GM19193 (cell line): ENCODE results near the gene EMC10.

ENCODE experiments used
- POLR2A ChIP-seq: IDR thresholded peaks from 4 replicates; pipeline ENCODE4 v1.6.1; 2011; ENCODE audit not compliant: insufficient read depth, insufficient read length; ENCODE audit errors: extremely low read depth

Gene EMC10

GRCh38 chr19:50512112-50512998 is 36.0 kb downstream of the EMC10 start:
- no peak for TF ChIP-seq POLR2A

- no peak for TF ChIP-seq POLR2A
Observed at GRCh38 chr19:50512999-50513745, 36.9 kb downstream of the EMC10 start.

DNA sequence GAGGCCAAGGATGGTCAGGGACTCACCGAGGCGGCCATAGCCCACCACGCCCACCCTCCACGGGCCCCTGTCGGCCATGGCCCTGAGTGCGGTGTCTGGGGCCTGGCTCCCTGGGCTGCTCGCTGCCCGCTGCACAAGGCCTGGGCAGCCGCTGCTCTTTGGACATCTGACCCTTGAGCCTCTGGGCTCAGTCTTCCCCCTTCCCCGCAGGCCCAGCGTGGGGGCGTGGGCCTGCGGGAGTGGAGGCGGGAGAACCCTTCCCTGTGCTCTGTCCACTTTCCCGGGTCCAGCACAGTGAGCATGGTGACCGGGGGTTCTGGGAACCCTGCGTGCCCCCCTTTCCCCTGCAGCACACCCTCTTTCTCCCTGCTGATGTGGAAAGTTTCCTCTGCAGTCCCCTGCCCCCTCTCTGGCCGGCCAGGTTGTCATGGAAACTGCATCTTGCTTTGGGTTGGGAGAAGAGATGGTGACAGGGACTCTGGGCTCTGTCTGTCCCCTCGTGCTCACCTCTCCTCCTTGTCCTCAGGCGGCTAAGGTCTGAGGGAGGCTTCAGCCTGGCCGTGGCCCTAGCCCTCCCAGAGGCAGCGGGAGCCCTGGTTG is 37.5 kb downstream of the EMC10 start, which contains the start of gene ASPDH:
Gene ASPDH (minus strand): TSS at position 168 of the 600 bp plus-strand sequence. CDS start 90 bp downstream, at position 78.
- TF ChIP-seq POLR2A: no peak

- no peak for TF ChIP-seq POLR2A
Observed at GRCh38 chr19:50514346-50515167, 38.2 kb downstream of the EMC10 start.

DNA sequence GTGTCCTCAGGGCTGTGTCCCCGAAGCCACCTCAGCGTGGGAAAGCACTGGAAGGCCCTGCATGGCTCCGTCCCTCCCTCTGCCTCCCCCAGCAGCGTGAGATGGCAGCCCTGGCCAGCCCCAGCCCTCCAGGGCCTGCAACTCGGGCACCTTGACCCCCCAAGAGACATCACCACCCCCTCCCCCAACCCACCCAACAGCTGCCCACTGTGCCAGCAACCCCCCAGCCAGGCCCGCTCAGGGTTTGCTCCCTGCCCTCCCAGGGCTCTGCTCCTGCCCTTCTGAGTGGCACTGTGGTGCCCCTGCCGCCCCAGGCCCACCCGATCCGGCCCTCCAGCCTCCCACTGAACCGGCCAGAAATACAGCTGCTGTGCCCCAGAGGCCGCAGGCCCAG is 38.9 kb downstream of the EMC10 start:
- no peak for TF ChIP-seq POLR2A

DNA sequence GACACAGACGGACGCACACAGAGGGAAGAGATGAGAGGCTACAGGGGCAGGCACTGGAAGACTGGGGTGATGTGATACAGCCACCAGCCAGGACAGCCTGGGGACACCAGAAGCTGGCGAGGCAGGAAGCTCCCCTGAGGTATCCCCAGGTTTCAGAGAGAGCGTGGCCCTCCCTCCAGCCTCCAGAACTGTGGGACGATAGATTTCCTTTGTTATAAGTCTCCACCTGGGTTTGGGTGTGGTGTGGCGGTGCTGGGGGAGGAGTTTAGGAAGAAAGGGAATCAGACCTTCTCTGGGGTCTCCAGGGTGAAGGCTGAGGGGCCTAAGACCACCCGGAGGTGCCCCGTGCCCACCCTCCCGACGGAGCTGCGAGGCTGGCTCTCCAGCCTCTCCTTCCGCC is 40.1 kb downstream of the EMC10 start:
- TF ChIP-seq POLR2A: no peak

DNA sequence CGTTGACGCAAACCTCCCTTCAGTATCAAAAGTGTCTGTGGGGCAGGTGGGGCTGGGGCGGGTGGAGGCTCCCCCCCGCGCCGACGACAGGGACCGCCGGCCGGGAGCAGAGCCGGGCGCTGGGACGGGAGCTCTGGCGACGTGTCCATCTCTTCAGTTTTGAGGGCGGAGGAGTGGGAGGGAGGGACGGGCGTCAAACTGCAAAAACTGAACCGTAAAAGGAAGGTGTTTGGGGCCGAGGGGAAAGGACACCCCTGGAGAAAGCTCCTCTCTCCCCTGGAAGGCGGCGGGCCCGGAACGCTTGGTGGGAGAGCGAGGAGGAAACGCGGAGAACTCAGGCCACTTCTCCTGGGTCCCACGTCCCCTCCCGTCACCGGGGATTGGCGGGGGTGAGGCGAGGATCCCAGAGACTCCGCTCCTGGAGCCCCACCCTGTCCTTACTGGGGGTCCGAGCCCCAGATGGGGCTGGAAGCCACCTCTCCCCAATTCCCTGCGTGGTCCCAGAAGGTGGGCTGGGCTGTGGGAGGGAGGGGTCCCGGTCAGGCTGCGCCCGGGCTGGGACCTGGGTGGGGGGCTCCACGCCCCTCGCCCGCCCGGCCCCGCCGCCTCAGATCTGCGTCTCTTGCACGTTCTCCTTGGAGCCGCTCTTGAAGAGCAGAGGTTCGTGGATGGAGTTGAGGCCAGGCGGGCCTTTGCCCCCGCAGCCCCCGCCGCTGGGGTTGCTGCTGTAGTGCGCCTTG is 40.8 kb downstream of the EMC10 start:
- no peak for TF ChIP-seq POLR2A

GRCh38 chr19:50517704-50518075 is 41.4 kb downstream of the EMC10 start:
- no peak for TF ChIP-seq POLR2A

DNA sequence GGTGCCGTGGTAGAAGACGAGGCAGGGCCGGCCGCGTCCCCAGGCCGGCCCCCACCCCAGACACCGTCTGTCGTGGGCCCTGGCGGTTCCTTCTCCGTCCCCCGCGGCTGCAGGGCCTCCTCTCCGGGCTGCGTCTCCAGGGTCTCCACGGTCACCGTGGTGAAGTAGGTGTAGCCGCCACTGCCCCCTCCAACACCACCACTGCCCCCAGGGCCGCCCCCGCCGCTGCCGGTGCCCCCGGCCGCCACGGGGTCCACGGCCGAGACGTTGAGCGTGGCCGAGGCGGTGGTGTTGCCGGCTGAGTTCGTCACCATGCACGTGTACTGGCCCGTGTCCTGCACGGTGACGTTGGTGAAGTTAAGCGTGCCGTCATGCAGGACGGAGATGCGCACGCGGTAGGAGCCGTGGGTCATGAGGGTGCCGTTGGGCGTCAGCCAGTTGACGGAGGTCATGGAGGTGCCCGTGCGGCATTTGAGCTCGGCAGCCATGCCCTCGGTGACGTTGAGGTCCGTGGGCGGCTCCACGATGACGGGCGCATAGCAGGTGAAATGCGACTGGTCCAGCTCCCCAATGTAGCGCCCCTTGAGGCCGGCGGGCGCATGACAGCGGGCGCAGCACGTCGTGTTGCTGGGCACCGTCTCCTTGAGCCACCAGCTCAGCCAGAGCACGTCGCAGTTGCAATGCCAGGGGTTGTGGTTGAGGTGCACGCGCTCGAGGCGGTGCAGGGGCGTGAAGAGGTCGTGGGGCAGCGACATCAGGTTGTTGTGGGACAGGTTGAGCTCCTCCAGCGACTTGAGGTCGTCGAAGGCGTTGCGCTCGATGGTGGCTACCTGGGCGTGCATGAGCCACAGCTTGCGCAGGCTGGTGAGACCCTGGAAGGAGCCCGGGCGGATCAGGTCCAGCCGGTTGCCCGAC is 42.0 kb downstream of the EMC10 start:
- no peak for TF ChIP-seq POLR2A

GRCh38 chr19:50519006-50519575 is 42.8 kb downstream of the EMC10 start:
- TF ChIP-seq POLR2A: no peak

DNA sequence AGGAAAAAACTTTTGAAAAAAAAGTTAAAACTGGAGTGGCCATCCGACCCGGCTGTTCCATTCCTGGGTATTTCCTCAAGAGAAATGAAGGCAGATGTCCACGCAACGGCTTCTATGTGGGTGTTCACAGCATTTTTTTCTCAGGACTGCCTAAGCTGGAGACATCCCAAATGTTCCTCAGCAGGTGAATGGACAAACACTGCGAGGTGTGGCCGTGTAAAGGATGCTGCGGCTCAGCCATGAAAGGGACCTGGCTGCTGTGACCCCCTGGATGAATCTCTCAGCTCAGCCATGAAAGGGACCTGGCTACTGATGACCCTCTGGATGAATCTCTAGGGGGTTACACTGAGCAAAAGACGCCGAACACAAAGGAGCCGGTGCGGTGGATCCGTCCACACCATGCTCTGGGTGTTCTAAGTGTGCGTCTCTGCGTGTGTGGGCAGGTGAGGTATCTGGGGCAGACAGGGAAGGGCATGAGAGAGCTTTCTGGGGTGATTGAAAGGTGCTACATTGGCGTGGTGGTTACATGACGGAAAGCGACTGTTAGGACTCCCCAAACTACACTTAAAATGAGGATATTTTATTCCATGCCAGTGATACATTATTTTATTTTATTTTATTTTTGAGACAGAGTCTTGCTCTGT is 44.6 kb downstream of the EMC10 start:
- no peak for TF ChIP-seq POLR2A

- no peak for TF ChIP-seq POLR2A
Observed at GRCh38 chr19:50522881-50523280, 46.6 kb downstream of the EMC10 start.

DNA sequence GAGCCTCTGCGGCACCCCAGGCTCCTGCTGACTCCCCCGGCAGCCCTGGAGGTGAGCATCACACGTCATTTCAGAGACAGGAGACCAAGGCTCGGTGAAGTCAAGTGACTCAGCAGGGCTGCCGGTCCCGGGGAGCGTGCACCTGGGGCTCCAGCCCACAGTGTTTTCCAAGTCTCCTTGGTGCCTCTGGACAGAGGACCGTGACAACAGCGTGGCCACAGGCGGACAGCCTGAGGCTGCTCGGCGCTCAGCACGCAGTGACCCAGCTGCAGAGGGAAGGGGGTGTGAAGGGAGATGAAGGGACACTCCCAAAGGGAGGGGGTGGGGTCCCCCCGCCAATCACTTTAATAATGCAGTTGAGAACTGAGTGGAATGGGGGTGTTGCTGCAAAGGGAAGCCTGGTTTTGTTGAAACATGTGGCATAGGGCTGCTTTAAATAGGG is 54.9 kb downstream of the EMC10 start:
- no peak for TF ChIP-seq POLR2A

DNA sequence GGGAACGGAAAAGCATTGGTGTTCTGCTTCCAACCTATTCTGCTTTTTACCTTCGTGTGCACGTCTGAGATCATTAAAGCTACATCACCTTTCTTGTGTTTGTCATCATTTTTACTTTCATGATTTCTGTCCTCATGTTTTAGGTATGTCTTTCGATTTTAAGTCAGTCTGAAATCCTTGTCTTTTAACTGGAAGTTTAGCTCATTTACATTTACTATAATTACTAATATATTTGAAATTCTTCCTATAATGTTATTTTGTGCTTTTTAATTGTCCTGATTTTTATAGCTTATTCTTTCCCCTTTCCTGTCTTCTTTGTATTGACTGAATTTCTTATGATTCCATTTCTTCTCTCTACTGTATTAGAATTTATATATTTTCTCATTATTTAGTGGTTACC is 56.6 kb downstream of the EMC10 start:
- no peak for TF ChIP-seq POLR2A
